OCI-M2 (cell line): Measurements from ENCODE around the gene GRIK1.

Experiments
- DNase-seq: peaks from one replicate; lab custom pipeline; 2025; ENCODE audit not compliant: unreplicated experiment; lab: John Stamatoyannopoulos, UW

Gene GRIK1

DNA sequence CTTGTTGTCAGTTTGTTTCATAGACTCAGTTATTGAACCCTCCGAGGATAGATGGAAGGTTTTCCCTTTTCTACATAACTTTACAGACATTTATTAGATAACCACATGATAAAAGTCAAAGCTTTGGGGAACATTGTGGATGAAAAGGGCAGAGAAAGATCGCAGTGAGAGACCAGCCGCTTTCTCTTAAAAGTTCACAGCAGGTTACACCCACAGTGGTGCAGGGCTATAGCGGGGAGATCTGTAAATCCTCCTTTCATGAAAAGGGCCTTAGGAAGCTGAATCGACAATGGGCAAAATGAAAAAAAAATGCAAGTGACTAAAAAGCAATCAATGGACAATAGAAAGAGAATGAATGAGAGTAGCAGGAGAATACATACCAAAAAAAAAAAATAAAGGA is 218.6 kb downstream of the GRIK1 start:
- no peak for DNase-seq

DNA sequence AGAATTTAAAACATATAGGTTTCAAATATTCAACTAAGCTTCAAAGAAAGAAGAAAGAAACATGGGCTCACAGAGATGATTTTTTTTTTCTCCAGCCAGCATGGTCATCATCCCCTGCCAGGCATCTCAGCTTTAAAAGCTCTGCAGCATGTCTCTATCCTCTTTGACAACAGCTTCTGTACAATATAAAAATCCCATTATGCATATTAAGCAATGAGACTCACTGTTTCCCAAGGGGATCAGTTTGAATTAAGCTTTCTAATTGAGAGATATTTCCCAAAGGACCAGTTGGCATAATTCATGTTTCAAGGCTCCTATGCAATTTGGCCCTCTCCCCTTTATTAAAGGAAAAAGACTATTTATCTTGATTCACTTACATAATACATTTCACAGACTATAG is 220.3 kb downstream of the GRIK1 start:
- DNase-seq = no peak

DNA sequence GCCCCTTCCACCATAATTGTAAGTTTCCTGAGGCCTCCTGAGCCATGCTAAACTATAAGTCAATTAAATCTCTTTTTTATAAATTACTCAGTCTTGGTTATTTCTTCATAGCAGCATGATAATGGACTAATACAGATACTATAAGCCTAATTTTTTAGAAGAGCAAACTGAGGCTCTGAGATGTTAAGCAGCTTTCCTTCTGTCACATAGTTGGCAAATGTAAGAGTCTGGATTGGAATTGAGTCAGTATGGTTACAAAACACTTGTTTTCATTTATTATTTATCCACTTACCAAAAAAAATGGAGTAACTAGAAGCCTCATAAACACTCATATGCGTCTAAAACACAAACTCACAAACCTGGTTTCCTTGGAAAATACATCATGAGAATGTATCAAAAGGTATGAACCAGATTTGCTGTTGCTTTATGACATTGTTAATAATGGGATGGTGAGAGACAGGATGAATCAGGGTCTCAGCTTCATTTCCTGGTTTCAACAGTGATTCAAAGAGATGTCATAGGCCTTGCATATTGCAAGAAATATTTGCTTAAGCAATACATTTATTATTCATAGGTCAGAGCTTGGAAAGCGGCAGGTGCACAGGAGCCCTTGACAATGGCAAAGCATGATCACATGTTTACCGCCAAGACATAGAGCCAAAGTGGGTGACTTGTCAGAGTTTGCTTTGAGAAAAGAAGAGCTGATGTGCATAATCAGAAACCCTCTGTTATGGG is 221.5 kb downstream of the GRIK1 start:
- no peak for DNase-seq

DNA sequence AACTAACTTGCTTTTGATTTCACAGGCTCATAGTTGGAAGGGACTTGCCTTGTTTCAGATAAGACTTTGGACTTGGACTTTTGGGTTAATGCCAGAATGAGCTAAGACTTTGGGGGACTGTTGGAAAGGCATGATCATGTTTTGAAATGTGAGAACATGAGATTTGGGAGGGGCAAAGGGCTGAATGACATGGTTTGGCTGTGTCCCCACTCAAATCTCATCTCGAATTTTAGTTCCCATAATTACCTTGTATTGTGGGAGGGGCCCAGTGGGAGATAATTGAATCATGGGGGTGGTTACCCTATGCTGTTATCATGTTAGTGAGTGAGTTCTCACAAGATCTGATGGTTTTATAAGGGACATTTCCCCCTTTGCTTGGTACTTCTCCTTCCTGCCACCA is 222.1 kb downstream of the GRIK1 start:
- no peak for DNase-seq

DNA sequence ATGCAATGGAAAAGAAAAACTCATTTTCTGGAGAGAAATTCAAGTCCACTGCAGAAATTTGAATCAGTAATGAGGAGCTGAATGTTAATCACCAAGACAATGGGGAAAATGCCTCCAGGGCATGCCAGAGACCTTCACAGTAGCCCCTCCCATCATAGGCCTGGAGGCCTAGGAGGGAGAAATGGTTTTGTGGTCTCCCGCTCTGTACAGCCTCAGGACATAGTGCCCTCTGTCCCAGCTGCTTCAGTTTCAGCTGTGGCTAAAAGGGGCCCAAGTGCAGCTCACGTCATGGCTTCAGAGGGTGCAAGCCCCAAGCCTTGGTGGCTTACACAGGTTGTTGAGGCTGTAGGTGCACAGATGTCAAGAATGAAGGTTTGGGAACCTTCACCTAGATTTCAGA is 223.0 kb downstream of the GRIK1 start:
- DNase-seq = no peak

DNA sequence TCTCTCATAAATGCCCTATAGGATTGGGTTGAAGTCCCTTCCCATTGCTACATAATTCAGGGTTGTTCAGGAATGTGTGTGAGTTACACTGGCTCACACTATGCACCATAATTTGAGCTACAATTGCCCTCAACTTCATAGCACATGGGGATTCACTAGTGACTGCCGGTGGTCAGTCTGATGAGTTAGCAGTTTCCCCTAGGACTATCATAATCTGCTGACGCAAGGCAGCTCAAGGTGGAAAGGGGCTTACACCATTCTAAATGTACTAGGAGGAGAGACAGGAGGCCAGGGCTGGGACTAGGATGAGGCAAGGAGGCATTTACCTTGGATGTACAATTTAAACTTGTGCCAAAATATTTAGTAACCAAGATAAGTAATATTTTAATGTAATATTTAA is 224.7 kb downstream of the GRIK1 start:
- no peak for DNase-seq

DNA sequence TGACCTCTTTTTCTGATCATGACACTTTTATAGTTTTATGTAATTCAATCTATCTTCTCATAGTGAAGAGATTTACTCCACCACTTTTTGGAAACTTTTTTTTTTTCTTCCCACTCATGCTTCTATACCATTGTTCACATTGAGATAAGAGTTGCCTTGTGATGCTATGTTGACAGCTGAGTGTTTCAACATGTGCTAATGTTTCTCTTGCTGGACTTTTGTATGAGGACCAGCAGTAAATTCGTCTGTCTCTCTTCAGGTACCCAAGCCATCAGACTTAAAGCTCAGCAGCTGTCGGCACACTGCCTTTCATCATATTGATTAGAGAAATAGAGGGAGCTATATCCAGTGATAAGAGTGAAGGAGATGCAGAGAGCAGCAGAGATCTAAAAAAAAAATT is 227.0 kb downstream of the GRIK1 start:
- DNase-seq = no peak

DNA sequence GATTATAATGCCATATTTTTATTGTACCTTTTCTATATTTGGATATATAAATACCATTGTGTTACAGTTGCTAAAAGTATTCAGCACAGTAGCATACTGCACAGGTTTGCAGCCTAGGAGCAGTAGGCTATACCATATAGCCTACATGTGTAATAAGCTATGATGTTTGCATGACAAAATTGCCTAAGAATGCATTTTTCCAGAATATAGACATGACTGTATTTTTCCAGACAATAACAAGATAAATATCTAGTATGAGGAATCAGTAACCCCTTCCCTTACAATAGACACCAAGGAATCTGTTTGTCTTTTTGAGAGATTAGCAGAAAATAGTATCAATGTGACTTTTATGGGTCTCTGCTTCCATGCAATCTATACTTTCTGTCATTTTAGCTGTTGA is 228.6 kb downstream of the GRIK1 start:
- no peak for DNase-seq

DNA sequence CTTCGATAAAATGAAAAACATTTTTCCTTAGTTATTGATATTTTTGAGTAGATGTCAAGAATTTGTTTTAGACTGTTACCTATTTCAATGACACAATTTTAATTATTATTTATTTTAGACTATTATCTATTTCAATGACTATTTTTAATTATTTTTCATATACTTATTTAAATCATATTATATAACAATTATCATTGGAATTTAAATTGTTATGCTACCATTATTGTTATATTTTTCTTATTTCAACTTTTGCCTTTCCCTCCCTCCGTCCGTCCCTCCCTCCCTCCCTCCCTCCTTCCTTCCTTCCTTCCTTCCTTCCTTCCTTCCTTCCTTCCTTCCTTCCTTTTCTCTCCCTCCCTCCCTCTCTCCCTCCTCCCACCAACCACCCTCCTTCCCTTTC is 229.3 kb downstream of the GRIK1 start:
- DNase-seq = no peak

DNA sequence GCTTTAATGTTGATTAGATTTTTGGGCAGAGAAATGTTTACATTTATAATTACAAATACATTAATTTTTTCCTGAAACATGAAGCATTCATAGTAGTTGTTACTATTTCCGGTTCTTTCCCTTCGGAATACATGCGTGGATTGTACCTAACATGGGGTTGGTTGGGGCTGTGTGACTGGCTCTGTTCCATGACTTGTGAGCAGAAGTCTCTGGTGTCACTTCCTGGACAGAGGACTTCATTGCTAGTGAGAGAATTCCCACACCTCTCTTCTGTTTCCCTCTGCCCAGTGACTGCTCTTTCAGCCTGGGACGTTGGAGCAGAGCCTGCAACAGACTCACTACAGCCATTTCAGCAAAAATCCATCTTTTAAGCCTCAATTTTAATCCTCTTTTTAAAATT is 231.4 kb downstream of the GRIK1 start:
- DNase-seq = no peak

DNA sequence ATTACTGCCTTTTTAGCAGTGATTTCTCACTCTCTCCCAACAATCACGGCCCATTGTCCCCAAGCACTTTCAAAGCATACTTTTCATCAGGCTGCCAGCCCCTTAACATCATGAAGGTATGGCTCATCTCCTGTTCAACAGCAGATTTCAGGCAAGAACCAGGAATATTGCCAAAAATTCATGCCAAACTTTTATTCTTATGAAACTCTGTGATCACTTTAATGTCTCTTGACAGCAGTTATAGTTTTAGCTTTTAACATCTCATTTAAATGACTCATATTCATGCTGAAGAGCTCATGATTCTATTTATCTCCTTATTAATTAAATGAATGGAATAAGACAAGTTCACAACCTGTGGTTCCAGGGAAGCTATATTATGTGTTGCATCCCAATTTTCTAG is 235.1 kb downstream of the GRIK1 start:
- DNase-seq = no peak

DNA sequence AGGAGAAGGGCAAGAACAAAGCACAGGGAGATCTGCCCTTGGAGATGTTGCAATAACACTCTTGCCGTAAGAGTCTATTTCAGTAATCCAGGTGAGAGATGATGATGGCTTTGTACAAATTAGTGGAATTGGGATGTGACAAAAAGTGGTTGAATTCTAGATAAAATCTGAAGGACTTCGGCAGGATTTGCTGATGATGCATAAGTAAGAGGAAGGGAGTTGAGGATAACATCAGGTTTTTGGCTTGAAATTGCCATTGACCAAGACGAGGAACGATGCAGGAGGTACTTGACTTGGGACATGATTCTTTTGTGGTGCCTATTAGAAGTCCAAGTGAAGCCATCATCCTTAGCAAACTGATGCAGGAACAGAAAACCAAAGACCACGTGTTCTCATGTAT is 238.1 kb downstream of the GRIK1 start:
- DNase-seq = no peak

DNA sequence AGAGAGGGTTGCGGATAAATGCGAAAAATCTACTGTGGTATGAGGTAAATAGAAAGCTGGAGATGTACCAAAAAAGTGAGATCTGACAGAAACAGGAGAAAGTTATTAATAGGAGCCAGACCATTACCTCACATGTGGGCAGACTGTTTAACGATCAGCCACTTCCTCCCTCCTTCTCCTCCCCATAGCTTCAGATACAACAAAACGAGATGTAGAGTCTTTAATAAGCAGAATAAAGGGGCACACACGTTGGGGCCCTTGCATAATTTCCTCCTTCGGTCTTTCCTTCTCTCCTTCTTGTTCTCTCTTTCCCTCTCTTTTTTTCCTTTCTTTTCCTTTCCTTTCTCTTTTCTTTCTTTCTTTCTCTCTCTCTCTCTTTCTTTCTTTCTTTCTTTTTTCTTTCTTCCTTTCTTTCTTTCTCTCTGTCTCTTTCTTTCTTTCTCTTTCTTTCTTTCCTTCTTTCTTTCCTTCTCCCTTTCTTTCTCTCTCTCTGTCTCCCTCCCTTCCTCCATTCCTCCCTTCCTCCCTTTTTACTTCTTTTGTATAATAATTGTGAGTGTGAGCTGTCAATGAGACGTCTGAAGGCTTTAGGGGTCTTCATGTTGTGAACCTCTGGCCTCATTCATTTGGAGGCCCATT is 242.1 kb downstream of the GRIK1 start:
- no peak for DNase-seq

DNA sequence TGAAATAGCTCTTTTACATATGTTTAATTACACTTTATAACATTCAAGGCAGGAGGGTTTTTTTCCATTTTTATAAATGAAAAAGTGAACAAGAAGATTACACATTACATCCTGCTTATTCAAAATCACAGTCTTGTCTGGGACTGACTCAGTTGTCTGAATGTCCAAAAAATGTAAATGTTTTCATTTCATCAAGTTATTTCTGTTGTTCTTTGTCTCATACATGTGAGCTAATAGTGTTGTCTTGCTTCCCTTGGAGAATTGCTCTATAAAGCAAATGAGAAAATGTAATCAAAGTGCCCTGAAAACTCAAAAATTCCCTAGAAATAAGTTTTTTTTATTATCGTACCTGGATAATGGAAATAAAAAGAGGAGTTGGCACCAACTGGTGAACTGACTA is 242.9 kb downstream of the GRIK1 start:
- DNase-seq = no peak

DNA sequence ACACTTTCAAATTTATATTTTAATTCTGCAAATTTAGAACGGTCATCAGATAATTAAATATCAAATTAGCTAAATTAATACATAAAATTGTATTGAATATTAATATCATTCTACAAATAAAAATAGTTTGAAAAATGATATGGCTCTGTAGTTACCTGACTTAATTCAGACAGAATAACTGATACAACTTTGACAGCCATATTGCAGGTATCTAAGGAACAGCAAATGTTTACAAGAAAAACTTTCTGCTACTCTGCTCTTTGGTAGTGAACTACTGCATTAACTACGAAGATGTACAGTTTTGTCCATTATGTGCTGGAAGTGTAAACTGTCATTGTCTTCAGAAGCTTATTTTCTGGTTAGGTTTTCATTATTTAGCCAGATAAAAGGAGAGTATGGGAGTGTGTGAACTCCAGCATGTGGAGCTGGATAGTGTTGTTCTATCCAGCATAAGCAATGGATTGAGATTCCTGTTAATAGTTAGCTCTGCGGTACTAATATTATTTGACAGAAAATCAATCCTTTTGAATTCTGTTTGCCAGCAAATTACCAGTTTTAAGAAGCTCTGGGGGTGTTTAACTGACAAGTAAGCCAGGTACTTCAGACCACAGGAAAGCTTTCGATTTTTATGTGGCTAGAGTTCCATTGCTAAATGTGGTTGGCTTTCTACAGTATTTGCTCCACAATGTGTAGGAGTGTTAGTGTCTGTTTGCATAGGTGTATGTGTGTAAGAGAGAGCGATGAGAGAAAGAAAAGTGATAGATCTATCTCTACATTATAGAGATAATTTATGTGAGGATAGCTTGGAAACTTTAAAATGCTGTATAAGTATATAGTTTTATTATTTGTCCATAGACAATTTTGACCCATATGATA is 247.9 kb downstream of the GRIK1 start:
- DNase-seq = no peak

DNA sequence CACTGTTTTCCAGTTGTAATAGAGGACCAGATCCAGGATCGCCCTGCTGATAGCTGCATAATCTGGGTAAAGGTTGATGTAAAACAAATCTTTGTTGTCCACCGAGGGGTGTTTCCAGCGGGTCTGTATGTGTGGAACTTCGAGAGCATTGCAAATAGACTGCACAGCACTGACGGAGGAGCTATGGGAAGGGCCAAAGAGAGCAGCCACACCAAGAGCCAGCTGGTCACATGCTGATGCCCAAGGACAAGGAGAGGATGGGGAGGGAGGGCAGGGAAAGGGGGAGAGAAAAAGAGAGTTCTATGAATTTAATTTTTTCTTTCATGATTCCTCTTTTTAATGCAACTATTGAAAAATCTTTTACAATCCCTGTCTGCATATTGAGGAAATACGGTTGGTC is 250.0 kb downstream of the GRIK1 start:
- no peak for DNase-seq

DNA sequence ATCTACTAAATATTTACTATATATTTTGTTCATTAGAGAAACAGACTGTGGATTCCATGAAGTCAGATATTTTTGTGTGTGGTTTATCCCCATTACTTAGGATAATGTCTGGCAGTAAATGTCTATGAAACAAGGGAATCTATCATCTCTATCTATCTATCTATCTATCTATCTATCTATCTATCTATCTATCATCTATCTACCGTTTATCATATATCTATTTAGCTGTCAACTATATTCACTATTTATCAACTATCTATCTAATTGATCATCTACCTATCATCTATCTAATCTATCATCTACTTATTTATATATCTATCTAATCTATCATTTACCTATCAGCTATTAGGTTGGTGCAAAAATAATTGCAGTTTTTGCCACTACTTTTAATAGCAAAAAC is 255.7 kb downstream of the GRIK1 start:
- DNase-seq = no peak

DNA sequence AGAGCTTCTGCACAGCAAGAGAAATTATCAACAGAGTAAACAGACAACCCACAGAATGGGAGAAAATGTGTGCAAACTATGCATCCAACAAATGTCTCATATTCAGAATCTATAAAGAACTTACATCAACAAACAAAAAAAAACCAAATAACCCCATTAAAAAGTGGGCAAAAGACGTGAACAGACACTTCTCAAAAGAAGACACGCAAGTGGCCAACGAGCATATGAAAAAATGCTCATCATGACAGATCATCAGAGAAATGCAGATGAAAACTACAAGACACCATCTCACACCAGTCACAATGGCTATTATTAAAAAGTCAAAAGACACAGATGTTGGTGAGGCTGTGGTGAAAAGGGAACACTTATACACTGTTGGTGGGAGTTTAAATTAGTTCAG is 257.0 kb downstream of the GRIK1 start:
- no peak for DNase-seq

DNA sequence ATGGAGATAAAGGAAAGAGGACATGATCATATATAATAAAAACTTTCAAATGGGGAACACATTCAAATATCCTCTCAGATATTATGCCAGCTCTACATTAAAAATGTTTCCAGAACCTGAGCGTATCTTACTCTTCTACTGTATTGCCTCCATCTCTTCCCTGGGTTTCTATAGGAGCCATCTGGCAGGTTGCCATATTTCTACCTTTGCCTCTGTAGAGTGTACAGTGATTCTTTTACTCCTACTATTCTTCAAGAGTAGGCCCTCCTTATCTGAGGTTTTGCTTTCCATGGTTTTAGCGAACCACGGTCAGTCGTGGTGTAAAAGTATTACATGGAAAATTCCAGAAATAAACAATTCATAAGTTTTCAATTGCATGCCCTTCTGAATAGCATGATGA is 259.5 kb downstream of the GRIK1 start:
- DNase-seq = no peak

DNA sequence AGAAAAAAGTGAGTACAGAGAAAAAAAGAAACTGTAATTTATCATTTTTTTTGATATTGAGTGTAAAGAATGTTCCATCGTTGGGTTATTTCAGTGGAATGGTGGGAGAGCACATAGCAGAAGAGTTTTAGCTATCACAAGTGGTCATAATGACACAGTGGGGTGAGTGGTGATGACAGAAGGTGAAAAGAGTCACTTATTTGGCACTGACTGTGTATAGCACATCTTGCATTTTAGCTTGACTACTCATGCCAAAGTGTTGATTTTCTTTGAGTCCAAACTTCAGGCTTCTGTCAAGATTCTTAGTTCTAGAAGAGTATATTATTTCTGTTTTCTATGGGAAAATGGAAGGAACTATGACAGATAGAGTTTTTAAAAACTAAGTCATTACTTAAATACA is 261.2 kb downstream of the GRIK1 start:
- no peak for DNase-seq

DNA sequence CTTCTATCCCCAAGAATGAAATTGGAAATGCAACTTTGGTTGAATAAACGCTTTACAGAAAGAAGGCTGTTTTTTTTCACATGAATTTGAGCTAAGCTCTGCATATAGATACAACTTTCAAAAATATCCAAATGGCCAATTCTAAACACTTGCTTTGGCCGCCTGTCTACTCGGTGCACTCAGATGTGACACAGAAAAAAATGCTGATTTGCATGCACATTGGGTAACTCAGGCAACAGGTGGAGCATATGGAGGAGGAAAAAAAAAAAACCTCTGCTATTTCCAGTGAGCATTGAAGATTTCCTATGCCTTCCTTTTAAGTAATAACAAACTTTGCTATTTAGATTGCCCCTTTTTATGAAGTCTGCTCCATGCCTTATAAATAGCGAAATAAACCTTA is 262.5 kb downstream of the GRIK1 start:
- no peak for DNase-seq

DNA sequence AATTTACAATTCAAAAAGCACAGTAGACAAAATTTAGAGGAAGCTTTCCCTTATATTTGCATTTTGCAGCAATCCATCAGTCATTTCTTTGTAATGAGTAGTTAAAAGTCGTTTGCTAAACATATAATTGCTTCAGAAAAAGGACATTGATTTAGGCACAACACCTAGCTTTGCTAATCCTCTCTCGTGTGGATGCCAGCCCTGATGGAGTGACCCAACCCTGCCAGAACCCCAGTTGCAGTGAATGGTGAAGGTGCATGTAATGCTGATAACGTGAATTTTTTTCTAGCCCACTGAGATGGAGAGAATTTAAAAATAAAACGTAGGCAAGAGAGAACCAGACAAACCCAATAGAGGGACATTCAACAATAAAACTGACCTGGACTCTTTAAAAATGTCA is 263.4 kb downstream of the GRIK1 start:
- DNase-seq = no peak
